PC-9 (cell line): ENCODE results near the gene TFAP2A.

Experiments
- CTCF ChIP-seq: fragments of 200-600 bp; sonication (generic); conservative IDR thresholded peaks from 2 replicates; pipeline ENCODE4 v1.6.1; 2017; ENCODE audit warnings: mixed run types, antibody characterized with exemption, mild to moderate bottlenecking, moderate library complexity
- EZH2 ChIP-seq: fragments of 200-600 bp; sonication (generic); IDR thresholded peaks from 2 replicates; pipeline ENCODE4 v1.8.0; 2017; ENCODE audit warnings: antibody characterized with exemption, low read depth

GRCh38 chr6:10411131-10411970 is 3.5 kb downstream of the TFAP2A start:
- TF ChIP-seq EZH2 = no peak
- no peak for TF ChIP-seq CTCF
